OCI-LY3 (cell line): ENCODE results near the gene CDH6.

Experiments used
- H2AFZ ChIP-seq: fragments of 200-600, 300-600 bp; shearing (Covaris generic); 2 replicates; pipeline ENCODE4 v1.6.0; 2014; ENCODE audit warnings: antibody characterized with exemption, low read depth, low read length
- H3K27ac ChIP-seq: fragments of 200-600, 300-600 bp; sonication (generic); 2 replicates; pipeline ENCODE4 v1.5.1; 2014; ENCODE audit warnings: mild to moderate bottlenecking, low read length, moderate library complexity, mixed read lengths
- H3K27me3 ChIP-seq: fragments of 200-600, 300-600 bp; sonication (generic); 2 replicates; pipeline ENCODE4 v1.6.1; 2014; ENCODE audit warnings: low read depth, low read length, mixed read lengths
- H3K36me3 ChIP-seq: fragments of 200-600, 300-600 bp; sonication (generic); replicated peaks from 2 replicates; pipeline ENCODE3; 2014; ENCODE audit warnings: low read depth, low read length, mixed read lengths
- H3K4me1 ChIP-seq: fragments of 300-600, 200-600 bp; sonication (generic); 2 replicates; pipeline ENCODE4 v1.6.1; 2014; ENCODE audit warnings: low read length, mixed read lengths
- H3K4me2 ChIP-seq: fragments of 200-600, 300-600 bp; sonication (generic); 2 replicates; pipeline ENCODE4 v1.6.1; 2014; ENCODE audit warnings: low read length, mixed read lengths
- H3K4me3 ChIP-seq: fragments of 300-600, 200-600 bp; sonication (generic); 2 replicates; pipeline ENCODE4 v1.5.1; 2014; ENCODE audit warnings: antibody characterized with exemption, mild to moderate bottlenecking, low read length, moderate library complexity
- H3K79me2 ChIP-seq: fragments of 300-600, 200-600 bp; shearing (Covaris generic); 2 replicates; pipeline ENCODE4 v1.6.1; 2014; ENCODE audit warnings: mild to moderate bottlenecking, low read length, mixed read lengths
- H3K9ac ChIP-seq: fragments of 300-600, 200-600 bp; shearing (Covaris generic); 2 replicates; pipeline ENCODE4 v1.6.0; 2014; ENCODE audit warnings: mild to moderate bottlenecking, low read length, moderate library complexity
- H3K9me3 ChIP-seq: fragments of 200-600, 300-600 bp; shearing (Covaris generic); 2 replicates; pipeline ENCODE4 v1.6.1; 2014; ENCODE audit warnings: low read length, mixed read lengths; ENCODE audit not compliant: insufficient read depth
- H4K20me1 ChIP-seq: fragments of 200-600, 300-600 bp; sonication (generic); 2 replicates; pipeline ENCODE4 v1.6.1; 2016; ENCODE audit warnings: low read length, mixed read lengths; ENCODE audit not compliant: insufficient read depth
- CTCF ChIP-seq: fragments of 200-600, 300-600 bp; sonication (generic); IDR thresholded peaks from 2 replicates; pipeline ENCODE4 v1.5.1; 2014; ENCODE audit warnings: antibody characterized with exemption, low read length, low read depth
- EZH2phosphoT487 ChIP-seq: fragments of 200-600 bp; shearing (Covaris generic); IDR thresholded peaks from 2 replicates; pipeline ENCODE4 v1.6.1; 2018; ENCODE audit warnings: antibody characterized with exemption, mixed run types, low read depth

The CDH6 gene

GRCh38 chr5:31165729-31166128, 27.8 kb upstream of the CDH6 start:
- H3K79me2 ChIP-seq: no peaks in the 10 kb centered on the region
- no peak overlapping the region for H3K9ac ChIP-seq
- no peak for TF ChIP-seq EZH2phosphoT487
- no peak for TF ChIP-seq CTCF
- no peaks in the 10 kb centered on the region for H3K36me3 ChIP-seq
- H3K27me3 ChIP-seq: no peaks in the 10 kb centered on the region
- no peak overlapping the region for H3K27ac ChIP-seq
- H4K20me1 ChIP-seq: no peaks in the 10 kb centered on the region
- no peaks in the 10 kb centered on the region for H3K9me3 ChIP-seq
- H3K4me2 ChIP-seq: no peak overlapping the region
- H3K4me3 ChIP-seq: no peak overlapping the region
- H2AFZ ChIP-seq: no peak overlapping the region
- H3K4me1 ChIP-seq: no peaks in the 10 kb centered on the region

GRCh38 chr5:31169379-31169778, 24.1 kb upstream of the CDH6 start:
- H3K4me2 ChIP-seq: no peak overlapping the region
- no peaks in the 10 kb centered on the region for H3K4me1 ChIP-seq
- H3K27ac ChIP-seq: no peak overlapping the region
- no peaks in the 10 kb centered on the region for H3K36me3 ChIP-seq
- no peaks in the 10 kb centered on the region for H4K20me1 ChIP-seq
- H3K27me3 ChIP-seq: no peaks in the 10 kb centered on the region
- H3K9me3 ChIP-seq: no peaks in the 10 kb centered on the region
- no peaks in the 10 kb centered on the region for H3K79me2 ChIP-seq
- TF ChIP-seq CTCF (no peak), EZH2phosphoT487 (no peak)
- no peak overlapping the region for H3K9ac ChIP-seq
- no peak overlapping the region for H3K4me3 ChIP-seq
- no peak overlapping the region for H2AFZ ChIP-seq

GRCh38 chr5:31172881-31173280, 20.6 kb upstream of the CDH6 start:
- TF ChIP-seq EZH2phosphoT487: no peak
- no peak for TF ChIP-seq CTCF
- H3K79me2 ChIP-seq: no peaks in the 10 kb centered on the region
- H3K9ac ChIP-seq: no peak overlapping the region
- H3K27me3 ChIP-seq: no peaks in the 10 kb centered on the region
- H4K20me1 ChIP-seq: no peaks in the 10 kb centered on the region
- no peak overlapping the region for H2AFZ ChIP-seq
- H3K36me3 ChIP-seq: no peaks in the 10 kb centered on the region
- H3K27ac ChIP-seq: no peak overlapping the region
- H3K4me2 ChIP-seq: no peak overlapping the region
- no peaks in the 10 kb centered on the region for H3K4me1 ChIP-seq
- H3K9me3 ChIP-seq: no peaks in the 10 kb centered on the region
- H3K4me3 ChIP-seq: no peak overlapping the region

DNA sequence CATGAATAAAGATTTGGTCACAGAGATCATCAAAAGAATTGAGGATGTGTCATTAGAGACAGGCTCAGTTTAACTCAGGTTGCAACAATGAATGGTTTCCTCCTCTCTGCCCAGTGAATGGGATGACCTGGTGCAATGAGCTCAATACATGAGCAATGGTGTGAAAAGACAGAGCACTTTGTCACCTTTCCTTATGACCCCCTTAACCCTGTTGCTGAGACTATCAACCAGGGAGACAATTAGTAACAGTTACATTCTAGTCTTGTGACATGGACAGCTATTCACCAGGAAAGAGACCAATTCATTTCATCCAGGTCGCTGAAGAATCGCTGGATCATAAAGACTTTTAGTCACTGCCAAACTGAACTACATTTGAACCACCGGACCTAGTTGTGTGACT, 19.9 kb upstream of the CDH6 start:
- no peak overlapping the region for H3K4me2 ChIP-seq
- H3K4me1 ChIP-seq: no peaks in the 10 kb centered on the region
- H4K20me1 ChIP-seq: no peaks in the 10 kb centered on the region
- TF ChIP-seq EZH2phosphoT487: no peak
- TF ChIP-seq CTCF: no peak
- no peak overlapping the region for H3K4me3 ChIP-seq
- H3K9me3 ChIP-seq: no peaks in the 10 kb centered on the region
- no peak overlapping the region for H3K9ac ChIP-seq
- H3K27ac ChIP-seq: no peak overlapping the region
- no peaks in the 10 kb centered on the region for H3K79me2 ChIP-seq
- no peaks in the 10 kb centered on the region for H3K27me3 ChIP-seq
- no peak overlapping the region for H2AFZ ChIP-seq
- H3K36me3 ChIP-seq: no peaks in the 10 kb centered on the region
